GM12873 (cell line): ENCODE measurements around the gene COL20A1.

ENCODE experiments used
- TF ChIP-seq, protein P1 (sequence below): IDR thresholded peaks from 2 replicates; pipeline ENCODE4 v1.5.1; 2012; ENCODE audit warnings: low read depth, mild to moderate bottlenecking, moderate library complexity, low read length, control low read depth; ENCODE audit not compliant: insufficient read depth; ENCODE audit errors: missing control alignments

COL20A1 gene

GRCh38 chr20:63310265-63310991 lies 17.4 kb downstream of the COL20A1 start:
- TF ChIP-seq, protein P1, sequence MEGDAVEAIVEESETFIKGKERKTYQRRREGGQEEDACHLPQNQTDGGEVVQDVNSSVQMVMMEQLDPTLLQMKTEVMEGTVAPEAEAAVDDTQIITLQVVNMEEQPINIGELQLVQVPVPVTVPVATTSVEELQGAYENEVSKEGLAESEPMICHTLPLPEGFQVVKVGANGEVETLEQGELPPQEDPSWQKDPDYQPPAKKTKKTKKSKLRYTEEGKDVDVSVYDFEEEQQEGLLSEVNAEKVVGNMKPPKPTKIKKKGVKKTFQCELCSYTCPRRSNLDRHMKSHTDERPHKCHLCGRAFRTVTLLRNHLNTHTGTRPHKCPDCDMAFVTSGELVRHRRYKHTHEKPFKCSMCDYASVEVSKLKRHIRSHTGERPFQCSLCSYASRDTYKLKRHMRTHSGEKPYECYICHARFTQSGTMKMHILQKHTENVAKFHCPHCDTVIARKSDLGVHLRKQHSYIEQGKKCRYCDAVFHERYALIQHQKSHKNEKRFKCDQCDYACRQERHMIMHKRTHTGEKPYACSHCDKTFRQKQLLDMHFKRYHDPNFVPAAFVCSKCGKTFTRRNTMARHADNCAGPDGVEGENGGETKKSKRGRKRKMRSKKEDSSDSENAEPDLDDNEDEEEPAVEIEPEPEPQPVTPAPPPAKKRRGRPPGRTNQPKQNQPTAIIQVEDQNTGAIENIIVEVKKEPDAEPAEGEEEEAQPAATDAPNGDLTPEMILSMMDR: no peak

DNA sequence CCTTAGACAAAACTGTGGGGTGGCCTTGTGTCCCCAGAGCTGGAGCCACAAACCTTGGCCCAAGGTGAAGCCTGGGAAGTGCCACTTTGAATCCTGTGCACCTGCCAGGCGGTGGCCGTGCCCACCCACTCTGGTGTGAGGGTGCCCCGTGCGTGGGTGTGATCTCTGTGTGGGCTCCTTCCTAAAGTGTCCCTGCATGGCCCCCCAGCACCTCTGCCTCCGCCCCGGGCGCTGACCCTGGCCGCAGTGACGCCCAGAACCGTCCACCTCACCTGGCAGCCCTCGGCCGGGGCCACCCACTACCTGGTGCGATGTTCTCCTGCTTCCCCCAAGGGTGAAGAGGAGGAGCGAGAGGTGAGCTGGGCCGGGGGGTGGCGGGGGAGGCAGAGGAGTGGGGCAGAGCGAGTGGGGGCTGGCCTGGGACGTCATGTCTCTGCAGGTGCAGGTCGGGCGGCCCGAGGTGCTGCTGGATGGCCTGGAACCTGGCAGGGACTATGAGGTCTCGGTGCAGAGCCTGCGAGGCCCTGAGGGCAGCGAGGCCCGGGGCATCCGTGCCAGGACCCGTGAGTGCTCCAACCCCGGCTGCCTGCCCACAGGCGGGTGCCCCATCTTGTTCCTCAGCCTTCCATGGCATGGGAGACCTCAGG lies 18.3 kb downstream of the COL20A1 start:
- TF ChIP-seq, protein P1: no peak

DNA sequence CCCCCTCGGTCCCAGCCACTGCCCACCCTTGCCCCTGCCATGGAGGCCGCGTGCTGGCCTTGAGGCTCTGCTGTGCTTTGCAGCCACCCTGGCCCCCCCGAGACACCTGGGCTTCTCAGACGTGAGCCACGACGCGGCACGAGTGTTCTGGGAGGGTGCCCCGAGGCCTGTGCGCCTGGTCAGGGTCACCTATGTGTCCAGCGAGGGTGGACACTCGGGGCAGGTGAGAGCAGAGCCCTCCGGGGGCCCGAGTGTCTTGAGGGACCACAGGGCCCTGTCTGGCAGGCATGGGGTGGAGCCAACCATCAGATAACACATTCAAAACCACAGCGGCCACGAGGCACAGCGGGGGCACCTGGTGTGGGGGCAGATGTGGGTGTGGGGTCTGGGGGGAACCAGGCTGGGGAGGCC lies 18.9 kb downstream of the COL20A1 start:
- TF ChIP-seq, protein P1: no peak

DNA sequence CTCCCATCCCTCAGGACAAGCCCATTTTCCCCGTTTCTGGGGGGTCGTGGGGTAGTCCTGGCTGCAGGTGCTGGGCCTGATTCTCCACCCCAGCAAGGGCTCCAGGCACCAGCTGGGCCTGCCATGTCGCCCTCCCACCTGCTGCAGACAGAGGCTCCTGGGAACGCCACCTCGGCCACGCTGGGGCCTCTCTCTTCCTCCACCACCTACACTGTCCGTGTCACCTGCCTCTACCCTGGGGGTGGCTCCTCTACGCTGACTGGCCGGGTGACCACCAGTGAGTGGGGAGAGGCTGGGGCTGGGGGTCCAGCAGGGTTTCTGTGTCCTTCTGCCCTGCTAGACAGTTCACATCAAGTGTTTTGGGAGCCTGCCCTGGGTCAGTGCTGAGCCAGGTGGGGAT lies 19.3 kb downstream of the COL20A1 start:
- TF ChIP-seq, protein P1: no peak

GRCh38 chr20:63312690-63313348 lies 19.8 kb downstream of the COL20A1 start:
- TF ChIP-seq, protein P1: no peak

- TF ChIP-seq, protein P1: no peak
These were observed 20.5 kb downstream of the COL20A1 start for GRCh38 chr20:63313349-63314014.

- TF ChIP-seq, protein P1: no peak
These were observed 21.1 kb downstream of the COL20A1 start for GRCh38 chr20:63314015-63314471.
